ENCODE measurements around the gene ABCC11.

GRCh38 chr16:48161906-48162305 lies 85.4 kb downstream of the ABCC11 start:
- no peak for TF ChIP-seq CTCF (IDR thresholded peaks at IDR 0.05)
- no peak for TF ChIP-seq POLR2A (IDR thresholded peaks at IDR 0.05)

Measured in lower leg skin (tissue), 3 donors.